ENCODE results near the gene NTN1. TPM values are rescaled to one million over a fixed set of nuclear protein-coding genes. Genes with fewer than 3 reads are reported as not detected.

The NTN1 gene
- total and polyA plus RNA-seq, 11 donors, result 9.3 to 25.8 (median 17.3) TPM

DNA sequence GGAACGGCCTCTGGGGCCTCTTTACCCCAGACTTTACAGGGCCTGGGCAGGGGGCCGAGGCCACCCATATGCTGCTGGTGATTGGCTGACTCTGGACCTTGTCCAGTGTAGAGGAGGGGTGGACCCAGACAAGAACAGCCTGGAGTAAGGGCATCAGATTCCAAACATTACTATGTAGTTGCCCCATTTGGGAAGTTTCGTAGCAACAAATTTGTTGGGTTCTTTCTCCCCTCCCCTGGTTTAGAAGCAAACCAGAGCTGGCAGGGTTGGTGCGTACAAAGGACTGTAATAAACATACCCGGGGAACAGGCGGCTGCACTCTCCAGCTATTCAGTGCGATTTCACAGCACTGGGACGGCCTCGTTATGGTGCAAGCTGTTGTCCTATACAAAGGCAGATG lies 145.5 kb downstream of the NTN1 start:
- TF ChIP-seq, protein P1, sequence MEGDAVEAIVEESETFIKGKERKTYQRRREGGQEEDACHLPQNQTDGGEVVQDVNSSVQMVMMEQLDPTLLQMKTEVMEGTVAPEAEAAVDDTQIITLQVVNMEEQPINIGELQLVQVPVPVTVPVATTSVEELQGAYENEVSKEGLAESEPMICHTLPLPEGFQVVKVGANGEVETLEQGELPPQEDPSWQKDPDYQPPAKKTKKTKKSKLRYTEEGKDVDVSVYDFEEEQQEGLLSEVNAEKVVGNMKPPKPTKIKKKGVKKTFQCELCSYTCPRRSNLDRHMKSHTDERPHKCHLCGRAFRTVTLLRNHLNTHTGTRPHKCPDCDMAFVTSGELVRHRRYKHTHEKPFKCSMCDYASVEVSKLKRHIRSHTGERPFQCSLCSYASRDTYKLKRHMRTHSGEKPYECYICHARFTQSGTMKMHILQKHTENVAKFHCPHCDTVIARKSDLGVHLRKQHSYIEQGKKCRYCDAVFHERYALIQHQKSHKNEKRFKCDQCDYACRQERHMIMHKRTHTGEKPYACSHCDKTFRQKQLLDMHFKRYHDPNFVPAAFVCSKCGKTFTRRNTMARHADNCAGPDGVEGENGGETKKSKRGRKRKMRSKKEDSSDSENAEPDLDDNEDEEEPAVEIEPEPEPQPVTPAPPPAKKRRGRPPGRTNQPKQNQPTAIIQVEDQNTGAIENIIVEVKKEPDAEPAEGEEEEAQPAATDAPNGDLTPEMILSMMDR (IDR thresholded peaks at IDR 0.05), result no peak
- no peak for TF ChIP-seq POLR2A (IDR thresholded peaks at IDR 0.05)
- intact Hi-C loops (cut with DNase I), result no loop called here
- 90 to 93% (median 91%) methylated on average over 9 of the region's 9 CpGs for WGBS, 4 donors
- Histone ChIP-seq H3K9me3 (no peaks in the 10 kb centered on the region), H3K36me3 (no peaks in the 10 kb centered on the region), H3K4me1 (peaks cover 0 to 2% (median 0%) of the 10 kb centered on the region in 12 donors), H3K4me3 (no peak overlapping the region), H3K27ac (no peak overlapping the region), H3K27me3 (no peaks in the 10 kb centered on the region)
- DNase-seq (no peak), ATAC-seq (no peak)

DNA sequence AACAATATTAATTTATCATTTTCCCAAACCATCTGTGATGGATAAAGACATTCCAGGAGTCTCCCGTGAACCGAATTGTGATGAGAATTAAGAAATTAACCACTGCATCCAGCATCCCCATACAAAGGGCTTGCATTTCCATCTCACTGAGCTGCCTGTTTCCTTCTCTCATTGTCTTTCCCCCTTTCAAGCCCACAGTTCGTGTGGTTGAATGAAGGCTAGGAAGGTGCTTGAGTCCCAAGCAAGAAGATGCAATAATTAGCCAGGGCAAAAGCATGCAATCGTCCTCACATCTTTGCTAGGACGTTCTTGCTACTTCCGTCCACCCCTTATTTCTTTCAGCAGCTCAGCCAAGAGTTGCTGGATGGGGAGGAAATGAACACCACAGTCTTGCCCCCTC lies 146.1 kb downstream of the NTN1 start:
- H3K36me3 ChIP-seq, result no peaks in the 10 kb centered on the region
- H3K27me3 ChIP-seq, result no peaks in the 10 kb centered on the region
- H3K27ac ChIP-seq, result no peak overlapping the region
- no peaks in the 10 kb centered on the region for H3K9me3 ChIP-seq
- no peak overlapping the region for H3K4me3 ChIP-seq
- WGBS, 4 donors, result 73 to 85% (median 78%) methylated on average over 6 of the region's 6 CpGs
- no peak for ATAC-seq
- no peak for DNase-seq
- intact Hi-C loops (cut with DNase I), result no loop called here
- TF ChIP-seq, protein P1 (IDR thresholded peaks at IDR 0.05), result no peak
- TF ChIP-seq POLR2A (IDR thresholded peaks at IDR 0.05), result no peak
- peaks cover 0 to 2% (median 0%) of the 10 kb centered on the region in 12 donors for H3K4me1 ChIP-seq

DNA sequence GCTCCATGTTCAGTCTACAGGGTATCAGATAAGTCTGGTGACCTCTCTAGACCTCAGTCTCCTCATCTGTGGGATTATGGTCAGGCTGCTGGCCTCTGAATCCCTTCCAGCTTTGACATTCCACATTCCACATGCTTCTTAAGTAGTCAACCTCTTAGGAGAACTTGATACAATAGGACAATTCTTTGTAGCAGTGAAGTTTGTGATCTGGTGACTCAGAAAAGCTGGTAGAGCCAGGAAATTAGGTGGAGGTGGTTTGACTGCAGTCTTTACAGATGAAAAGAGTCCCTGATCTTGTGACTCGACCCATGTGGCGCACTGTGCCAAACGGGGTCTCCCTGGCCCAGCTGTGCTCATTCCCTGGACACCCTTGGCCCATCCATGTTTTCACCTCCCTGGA lies 147.8 kb downstream of the NTN1 start:
- intact Hi-C loops (cut with DNase I), result no loop called here
- no peaks in the 10 kb centered on the region for H3K36me3 ChIP-seq
- H3K27me3 ChIP-seq, result no peaks in the 10 kb centered on the region
- no peak for TF ChIP-seq POLR2A (IDR thresholded peaks at IDR 0.05)
- TF ChIP-seq, protein P1 (IDR thresholded peaks at IDR 0.05), result no peak
- peaks cover 0 to 4% (median 0%) of the 10 kb centered on the region in 12 donors for H3K9me3 ChIP-seq
- DNase-seq (no peak), ATAC-seq (no peak)
- no peak overlapping the region for H3K4me3 ChIP-seq
- WGBS, 4 donors, result 85 to 100% (median 89%) methylated on average over 3 of the region's 3 CpGs
- H3K4me1 ChIP-seq, result peaks cover 0 to 9% (median 0%) of the 10 kb centered on the region in 12 donors
- H3K27ac ChIP-seq, result no peak overlapping the region

DNA sequence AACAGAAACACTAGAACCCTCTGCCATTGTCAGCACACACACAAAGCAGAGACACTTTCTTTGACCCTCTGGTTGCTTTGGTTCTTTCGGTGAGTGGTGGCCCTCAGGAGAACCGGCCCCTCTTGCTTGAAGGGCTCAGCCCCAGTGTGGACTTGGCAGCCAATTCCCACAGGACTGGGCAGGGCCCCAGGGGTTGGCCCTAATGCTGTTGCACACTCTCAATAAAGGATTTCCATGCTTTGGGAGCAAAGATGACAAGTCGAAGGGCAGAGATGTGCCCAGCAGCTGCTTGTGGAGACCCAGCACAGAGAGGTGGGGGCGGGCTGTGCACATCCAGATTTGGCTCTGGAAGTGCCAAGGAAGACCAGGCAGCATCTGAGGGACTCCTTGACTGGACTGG lies 149.0 kb downstream of the NTN1 start:
- DNase-seq, result no peak
- H3K4me3 ChIP-seq, result no peak overlapping the region
- peaks cover 0 to 19% (median 4%) of the 10 kb centered on the region in 12 donors for H3K4me1 ChIP-seq
- no peak overlapping the region for H3K27ac ChIP-seq
- H3K27me3 ChIP-seq, result no peaks in the 10 kb centered on the region
- H3K9me3 ChIP-seq, result peaks cover 0 to 11% (median 0%) of the 10 kb centered on the region in 12 donors
- WGBS, 4 donors, result 85 to 90% (median 88%) methylated on average over 2 to 4 of the region's 4 CpGs
- H3K36me3 ChIP-seq, result no peaks in the 10 kb centered on the region
- no peak for ATAC-seq
- TF ChIP-seq POLR2A (IDR thresholded peaks at IDR 0.05), result no peak
- TF ChIP-seq, protein P1 (IDR thresholded peaks at IDR 0.05), result no peak
- intact Hi-C loops (cut with DNase I), result loop anchor here in 1 of 10 donors (10.0 kb wide), 1 partner anchor 344 kb away; no protein-coding TSS in a partner anchor

All from heart left ventricle (tissue), 16 donors.